Lower lobe of right lung (tissue), 2 donors: ENCODE results near the gene SERPINA3. TPM values are rescaled to one million over a fixed set of nuclear protein-coding genes. Genes with fewer than 3 reads are reported as not detected.
"Not testable (repeated sequence)": the region's sequence is repeated elsewhere in the genome, so short reads cannot be mapped to it uniquely, and the experiment has no call there.

Experiments used
- ATAC-seq, 2 donors: fragments of 200-7000 bp; cut with Tn5 transposase; one replicate each; pipeline ENCODE4 v1.9.1; 2020 to 2022; ENCODE audit warnings: mild to moderate bottlenecking in 2 of 2, moderate library complexity in 2 of 2
- DNase-seq: peaks from one replicate; pipeline ENCODE4 v3.0.0-alpha.2; 2020
- H3K27ac ChIP-seq: fragments of 200-600 bp; one replicate; pipeline ENCODE4 v1.8.0; 2022
- H3K27me3 ChIP-seq: fragments of 200-600 bp; one replicate; pipeline ENCODE4 v1.8.0; 2022; ENCODE audit warnings: low read depth
- H3K36me3 ChIP-seq: fragments of 200-600 bp; one replicate; pipeline ENCODE4 v1.8.0; 2022; ENCODE audit warnings: mild to moderate bottlenecking
- H3K4me1 ChIP-seq: fragments of 200-600 bp; one replicate; pipeline ENCODE4 v1.8.0; 2022
- H3K4me3 ChIP-seq: fragments of 200-600 bp; one replicate; pipeline ENCODE4 v1.8.0; 2022; ENCODE audit warnings: mild to moderate bottlenecking
- H3K9me3 ChIP-seq: fragments of 200-600 bp; one replicate; pipeline ENCODE4 v1.8.0; 2022
- intact Hi-C: fragments of 100-400 bp; cut with DNase I; formaldehyde crosslinking; loops from one replicate; pipeline ENCODE4 v1.11.0; 2022
- total RNA-seq: library from RNA; stranded (reverse); fragmentation: NEBNext Ultra II Directional; extraction: Animal tissue kit (Norgen Biotek cat#: 25700); gene quantifications from one replicate; pipeline ENCODE4 v1.2.1, GENCODE V29; 2021
- TF ChIP-seq, protein P1 (sequence below): fragments of 200-600 bp; IDR thresholded peaks from one replicate; pipeline ENCODE4 v1.8.0; 2022; ENCODE audit warnings: antibody characterized with exemption, mild to moderate bottlenecking
- donor health status: DM: no; HTN: yes; CAD: no; lungs with severe emphysema.

SERPINA3 gene
- total RNA-seq, 1 donor from 2014 or later, result 74.6 TPM

DNA sequence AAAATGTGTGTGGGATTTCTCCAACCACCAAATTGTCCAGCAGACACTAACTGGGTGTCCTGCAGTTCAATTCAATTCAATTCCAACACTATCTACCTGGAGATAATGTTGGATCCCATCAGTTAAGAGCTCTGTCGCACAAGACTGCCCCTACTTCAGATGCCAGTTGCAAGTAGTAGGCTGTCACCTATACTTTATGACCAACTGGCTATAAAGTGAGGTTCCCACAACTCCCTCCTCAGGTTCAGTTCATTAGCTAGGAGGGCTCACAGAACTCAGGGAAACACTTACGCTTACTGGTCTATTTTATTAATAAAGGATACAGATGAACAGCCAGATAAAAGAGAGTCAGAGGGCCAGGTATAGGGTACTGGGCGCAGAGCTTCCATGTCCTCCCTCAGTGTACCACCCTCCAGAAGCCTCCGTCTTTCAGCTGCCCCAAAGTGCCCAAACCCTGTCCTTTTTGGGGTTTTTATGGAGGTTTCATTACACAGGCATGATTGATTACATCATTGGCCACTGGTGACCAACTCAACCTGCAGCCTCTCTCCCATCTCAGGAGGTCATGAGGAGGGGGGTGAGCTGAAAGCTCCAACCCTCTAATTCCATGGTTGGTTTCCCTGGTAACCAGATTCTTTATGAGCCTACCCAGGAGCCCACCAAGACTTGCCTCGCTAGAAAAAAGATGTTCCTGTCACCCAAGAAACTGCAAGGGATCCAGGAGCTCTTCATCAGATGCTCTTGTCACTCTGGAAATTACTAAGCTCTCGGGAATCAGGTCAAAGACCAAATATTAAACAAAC is 38.5 kb upstream of the SERPINA3 start:
- intact Hi-C loops, result no loop called here
- TF ChIP-seq, protein P1, sequence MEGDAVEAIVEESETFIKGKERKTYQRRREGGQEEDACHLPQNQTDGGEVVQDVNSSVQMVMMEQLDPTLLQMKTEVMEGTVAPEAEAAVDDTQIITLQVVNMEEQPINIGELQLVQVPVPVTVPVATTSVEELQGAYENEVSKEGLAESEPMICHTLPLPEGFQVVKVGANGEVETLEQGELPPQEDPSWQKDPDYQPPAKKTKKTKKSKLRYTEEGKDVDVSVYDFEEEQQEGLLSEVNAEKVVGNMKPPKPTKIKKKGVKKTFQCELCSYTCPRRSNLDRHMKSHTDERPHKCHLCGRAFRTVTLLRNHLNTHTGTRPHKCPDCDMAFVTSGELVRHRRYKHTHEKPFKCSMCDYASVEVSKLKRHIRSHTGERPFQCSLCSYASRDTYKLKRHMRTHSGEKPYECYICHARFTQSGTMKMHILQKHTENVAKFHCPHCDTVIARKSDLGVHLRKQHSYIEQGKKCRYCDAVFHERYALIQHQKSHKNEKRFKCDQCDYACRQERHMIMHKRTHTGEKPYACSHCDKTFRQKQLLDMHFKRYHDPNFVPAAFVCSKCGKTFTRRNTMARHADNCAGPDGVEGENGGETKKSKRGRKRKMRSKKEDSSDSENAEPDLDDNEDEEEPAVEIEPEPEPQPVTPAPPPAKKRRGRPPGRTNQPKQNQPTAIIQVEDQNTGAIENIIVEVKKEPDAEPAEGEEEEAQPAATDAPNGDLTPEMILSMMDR, result no peak

DNA sequence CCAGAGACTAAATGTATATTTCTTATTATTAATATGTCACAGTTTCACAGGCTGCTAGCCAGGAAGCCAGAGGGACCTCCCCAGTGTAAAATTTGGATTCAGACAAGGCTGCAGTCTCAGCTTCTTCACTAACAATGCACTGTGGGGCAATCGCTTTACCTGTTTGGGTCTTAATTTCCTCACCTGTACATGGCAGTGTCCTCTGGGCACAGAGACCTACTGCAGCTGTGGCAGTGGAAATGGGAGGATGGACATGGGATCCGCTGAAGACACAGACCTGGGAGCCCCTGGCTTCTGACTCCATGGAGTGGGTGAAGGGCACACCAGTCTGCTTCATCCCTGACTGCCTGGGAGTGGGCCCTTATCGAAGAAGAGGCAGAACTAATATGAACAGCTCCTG is 37.9 kb upstream of the SERPINA3 start:
- DNase-seq, result no peak
- H3K27me3 ChIP-seq, result no peaks in the 10 kb centered on the region
- peaks cover 4% of the 10 kb centered on the region for H3K4me1 ChIP-seq
- intact Hi-C loops, result no loop called here
- ATAC-seq, result no peak
- TF ChIP-seq, protein P1, result no peak
- H3K9me3 ChIP-seq, result no peaks in the 10 kb centered on the region
- no peak overlapping the region for H3K27ac ChIP-seq
- H3K4me3 ChIP-seq, result no peak overlapping the region
- no peaks in the 10 kb centered on the region for H3K36me3 ChIP-seq

More for the DNA sequence above, 38.5 kb upstream of the SERPINA3 start:
- H3K4me3 ChIP-seq, result no peak overlapping the region
- no peaks in the 10 kb centered on the region for H3K36me3 ChIP-seq
- ATAC-seq (no peak), DNase-seq (no peak)
- no peaks in the 10 kb centered on the region for H3K9me3 ChIP-seq
- H3K27ac ChIP-seq, result no peak overlapping the region
- no peaks in the 10 kb centered on the region for H3K27me3 ChIP-seq
- peaks cover 4% of the 10 kb centered on the region for H3K4me1 ChIP-seq

DNA sequence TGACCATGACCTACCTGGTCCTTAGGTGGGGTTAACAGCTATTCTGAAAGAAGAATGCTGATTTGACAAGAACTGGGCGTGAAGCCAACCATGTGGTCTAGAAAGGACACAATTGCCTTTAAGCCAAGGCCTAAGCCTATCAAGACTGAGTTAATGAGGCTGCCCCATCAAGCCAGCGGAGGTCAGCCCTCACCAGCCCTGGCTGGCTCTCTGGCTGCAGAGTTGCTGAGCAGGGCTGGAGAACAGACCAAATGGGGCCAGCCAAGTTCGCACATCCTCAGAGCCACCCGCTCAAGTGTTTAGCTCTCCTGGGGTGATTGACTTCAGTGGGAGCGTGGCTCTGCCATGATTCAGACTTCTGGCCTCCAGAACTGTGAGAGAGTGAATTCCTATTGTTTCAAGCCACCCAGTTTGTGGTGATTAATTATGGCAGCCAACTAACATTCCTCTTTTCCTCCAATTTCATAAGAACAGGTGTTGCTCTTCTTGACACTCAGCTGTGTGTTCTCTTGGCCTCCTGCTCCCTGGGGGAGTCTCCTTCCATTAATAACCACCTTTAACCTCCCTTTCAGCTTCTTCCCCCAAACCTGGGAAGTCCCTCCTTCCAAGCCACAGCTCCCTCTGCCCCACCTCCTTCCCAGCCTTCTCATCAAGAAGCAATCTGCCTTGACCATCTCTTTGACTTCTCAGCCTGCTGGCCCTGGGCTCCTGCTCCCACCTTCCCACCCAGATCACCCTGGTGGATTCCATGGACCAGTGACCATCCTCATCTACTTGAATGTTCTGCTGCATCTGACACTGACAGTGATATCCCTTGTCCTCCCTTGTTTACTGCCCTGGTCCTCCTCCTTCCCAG is 36.2 kb upstream of the SERPINA3 start:
- peaks cover 4% of the 10 kb centered on the region for H3K4me1 ChIP-seq
- H3K9me3 ChIP-seq, result no peaks in the 10 kb centered on the region
- no peaks in the 10 kb centered on the region for H3K36me3 ChIP-seq
- H3K27me3 ChIP-seq, result no peaks in the 10 kb centered on the region
- ATAC-seq, result no peak
- DNase-seq, result no peak
- no peak overlapping the region for H3K27ac ChIP-seq
- intact Hi-C loops, result no loop called here
- TF ChIP-seq, protein P1, result no peak
- H3K4me3 ChIP-seq, result no peak overlapping the region

DNA sequence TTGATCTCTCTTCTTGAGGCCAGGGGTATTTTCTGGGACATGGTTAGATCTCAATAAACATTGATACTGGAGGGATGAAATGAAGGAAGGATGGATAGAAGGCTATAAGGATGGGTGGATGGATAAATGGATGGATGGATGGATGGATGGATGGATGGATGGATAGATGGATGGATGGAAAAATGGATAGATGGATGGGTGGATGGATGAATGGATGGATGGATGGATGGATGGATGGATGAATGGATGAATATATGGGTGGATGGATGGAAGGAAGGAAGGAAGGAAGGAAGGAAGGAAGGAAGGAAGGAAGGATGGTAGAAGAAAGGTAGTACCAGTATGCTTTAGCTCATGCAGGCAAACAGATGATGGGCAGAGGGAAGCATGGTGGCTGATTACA is 34.7 kb upstream of the SERPINA3 start:
- H3K27ac ChIP-seq, H3K4me1 ChIP-seq, H3K4me3 ChIP-seq, H3K36me3 ChIP-seq, intact Hi-C loops, DNase-seq, H3K27me3 ChIP-seq, ATAC-seq, H3K9me3 ChIP-seq: not testable (repeated sequence)

DNA sequence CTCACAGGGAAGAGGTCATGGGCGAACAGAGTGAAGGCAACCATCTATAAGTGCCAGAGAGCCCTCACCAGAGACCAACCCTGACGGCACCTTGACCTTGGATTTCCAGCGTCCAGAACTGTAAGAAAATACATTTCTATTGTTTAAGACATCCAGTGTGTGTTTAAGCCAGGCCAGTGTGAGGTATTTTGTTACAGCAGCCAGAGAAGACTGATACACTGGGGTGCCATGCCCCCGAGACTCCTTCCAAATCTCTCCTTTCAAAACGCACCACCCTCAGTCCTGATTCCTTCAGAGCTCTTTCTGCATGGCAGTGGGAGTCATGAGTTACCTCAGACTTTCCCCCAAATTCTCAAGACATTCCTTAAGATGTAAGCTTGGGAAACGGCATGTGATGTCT is 33.5 kb upstream of the SERPINA3 start:
- intact Hi-C loops, result no loop called here

More for the DNA sequence above, 33.5 kb upstream of the SERPINA3 start:
- TF ChIP-seq, protein P1, result no peak
- no peak overlapping the region for H3K4me3 ChIP-seq
- peaks cover 6% of the 10 kb centered on the region for H3K4me1 ChIP-seq
- no peak overlapping the region for H3K27ac ChIP-seq
- ATAC-seq, result no peak
- no peaks in the 10 kb centered on the region for H3K36me3 ChIP-seq
- no peaks in the 10 kb centered on the region for H3K27me3 ChIP-seq
- no peaks in the 10 kb centered on the region for H3K9me3 ChIP-seq
- DNase-seq, result no peak
